Skin epidermis (tissue), 12 donors: Measurements from ENCODE around the gene NUDT3.
"Not testable (repeated sequence)": the region's sequence is repeated elsewhere in the genome, so short reads cannot be mapped to it uniquely, and the experiment has no call there.

Experiments
- H3K27ac ChIP-seq, 21 experiments: fragments of 200-600 bp; sonication (generic) in 11 of 21; one replicate each; pipeline ENCODE4 v1.5.0; 2020; ENCODE audit warnings: mild to moderate bottlenecking in 3 of 21, inconsistent platforms in 2 of 21, moderate library complexity in 2 of 21
- H3K4me3 ChIP-seq, 7 experiments: fragments of 200-600 bp; sonication (generic) in 2 of 7; one replicate each; pipeline ENCODE4 v1.5.0; 2020; ENCODE audit warnings: inconsistent platforms in 2 of 7, mild to moderate bottlenecking in 2 of 7, moderate library complexity in 1 of 7

NUDT3 gene

GRCh38 chr6:34396518-34396917 lies 4.0 kb upstream of the NUDT3 start:
- Histone ChIP-seq H3K4me3 (no peak overlapping the region), H3K27ac (no peak overlapping the region)

- Histone ChIP-seq H3K27ac (peak overlapping the region in 1 of 21 experiments; percentile 0), H3K4me3 (no peak overlapping the region)
Observed at GRCh38 chr6:34393966-34394305, 1.5 kb upstream of the NUDT3 start.

- Histone ChIP-seq H3K27ac (peak overlapping the region in 20 of 21 experiments; percentile 22 to 99 (median 95)), H3K4me3 (peak overlapping the region; percentile 70 to 100 (median 86))
Observed at GRCh38 chr6:34393191-34393965, 909 bp upstream of the NUDT3 start.

- H3K4me3 ChIP-seq = peak overlapping the region; percentile 70 to 100 (median 86)
Observed at GRCh38 chr6:34391786-34392496, 528 bp downstream of the NUDT3 start.

GRCh38 chr6:34391473-34391785 lies 1.0 kb downstream of the NUDT3 start:
- Histone ChIP-seq H3K4me3 (peak overlapping the region; percentile 70 to 100 (median 86)), H3K27ac (peak overlapping the region in 20 of 21 experiments; percentile 86 to 99 (median 95))

More at GRCh38 chr6:34391786-34392496, 528 bp downstream of the NUDT3 start:
- peak overlapping the region; percentile 86 to 99 (median 95) for H3K27ac ChIP-seq

- peak overlapping the region in 19 of 21 experiments; percentile 86 to 99 (median 95) for H3K27ac ChIP-seq
- peak overlapping the region; percentile 70 to 100 (median 86) for H3K4me3 ChIP-seq
Observed at GRCh38 chr6:34390531-34391472, 1.7 kb downstream of the NUDT3 start.

- no peak overlapping the region for H3K4me3 ChIP-seq
Observed at GRCh38 chr6:34389034-34389433, 3.4 kb downstream of the NUDT3 start.

GRCh38 chr6:34388421-34388820 lies 4.0 kb downstream of the NUDT3 start:
- no peak overlapping the region for H3K4me3 ChIP-seq
- no peak overlapping the region for H3K27ac ChIP-seq

More at GRCh38 chr6:34389034-34389433, 3.4 kb downstream of the NUDT3 start:
- H3K27ac ChIP-seq = no peak overlapping the region

- H3K27ac ChIP-seq = no peak overlapping the region
Observed at GRCh38 chr6:34386316-34387137, 5.9 kb downstream of the NUDT3 start.

GRCh38 chr6:34385793-34386195 lies 6.7 kb downstream of the NUDT3 start:
- H3K27ac ChIP-seq = no peak overlapping the region

More at GRCh38 chr6:34386316-34387137, 5.9 kb downstream of the NUDT3 start:
- H3K4me3 ChIP-seq = no peak overlapping the region

GRCh38 chr6:34384321-34385153 lies 7.9 kb downstream of the NUDT3 start:
- Histone ChIP-seq H3K27ac (peak overlapping the region in 3 of 21 experiments; percentile 23 to 27 (median 27)), H3K4me3 (no peak overlapping the region)

More at GRCh38 chr6:34385793-34386195, 6.7 kb downstream of the NUDT3 start:
- H3K4me3 ChIP-seq = no peak overlapping the region

- H3K27ac ChIP-seq = peak overlapping the region in 6 of 21 experiments; percentile 9 to 27 (median 20)
- H3K4me3 ChIP-seq = no peak overlapping the region
Observed at GRCh38 chr6:34383656-34384320, 8.7 kb downstream of the NUDT3 start.

- H3K4me3 ChIP-seq = no peak overlapping the region
- H3K27ac ChIP-seq = peak overlapping the region in 6 of 21 experiments; percentile 9 to 27 (median 20)
Observed at GRCh38 chr6:34383161-34383631, 9.3 kb downstream of the NUDT3 start.

- H3K4me3 ChIP-seq = no peak overlapping the region
- H3K27ac ChIP-seq = no peak overlapping the region
Observed at GRCh38 chr6:34381081-34381480, 11.4 kb downstream of the NUDT3 start.

GRCh38 chr6:34378470-34378869 lies 14.0 kb downstream of the NUDT3 start:
- Histone ChIP-seq H3K4me3 (no peak overlapping the region), H3K27ac (no peak overlapping the region)

- Histone ChIP-seq H3K4me3 (no peak overlapping the region), H3K27ac (no peak overlapping the region)
Observed at GRCh38 chr6:34377984-34378383, 14.5 kb downstream of the NUDT3 start.

GRCh38 chr6:34377571-34377970 lies 14.9 kb downstream of the NUDT3 start:
- H3K4me3 ChIP-seq, H3K27ac ChIP-seq: not testable (repeated sequence)
